OCI-LY3 (cell line): Measurements from ENCODE around the gene LTC4S.
"Not testable (repeated sequence)": the region's sequence is repeated elsewhere in the genome, so short reads cannot be mapped to it uniquely, and the experiment has no call there.

Experiments
- H2AFZ ChIP-seq: fragments of 200-600, 300-600 bp; shearing (Covaris generic); 2 replicates; pipeline ENCODE4 v1.6.0; 2014; ENCODE audit warnings: antibody characterized with exemption, low read depth, low read length
- H3K27ac ChIP-seq: fragments of 200-600, 300-600 bp; sonication (generic); 2 replicates; pipeline ENCODE4 v1.5.1; 2014; ENCODE audit warnings: mild to moderate bottlenecking, low read length, moderate library complexity, mixed read lengths
- H3K27me3 ChIP-seq: fragments of 200-600, 300-600 bp; sonication (generic); 2 replicates; pipeline ENCODE4 v1.6.1; 2014; ENCODE audit warnings: low read depth, low read length, mixed read lengths
- H3K36me3 ChIP-seq: fragments of 200-600, 300-600 bp; sonication (generic); replicated peaks from 2 replicates; pipeline ENCODE3; 2014; ENCODE audit warnings: low read depth, low read length, mixed read lengths
- H3K4me1 ChIP-seq: fragments of 300-600, 200-600 bp; sonication (generic); 2 replicates; pipeline ENCODE4 v1.6.1; 2014; ENCODE audit warnings: low read length, mixed read lengths
- H3K4me2 ChIP-seq: fragments of 200-600, 300-600 bp; sonication (generic); 2 replicates; pipeline ENCODE4 v1.6.1; 2014; ENCODE audit warnings: low read length, mixed read lengths
- H3K4me3 ChIP-seq: fragments of 300-600, 200-600 bp; sonication (generic); 2 replicates; pipeline ENCODE4 v1.5.1; 2014; ENCODE audit warnings: antibody characterized with exemption, mild to moderate bottlenecking, low read length, moderate library complexity
- H3K79me2 ChIP-seq: fragments of 300-600, 200-600 bp; shearing (Covaris generic); 2 replicates; pipeline ENCODE4 v1.6.1; 2014; ENCODE audit warnings: mild to moderate bottlenecking, low read length, mixed read lengths
- H3K9ac ChIP-seq: fragments of 300-600, 200-600 bp; shearing (Covaris generic); 2 replicates; pipeline ENCODE4 v1.6.0; 2014; ENCODE audit warnings: mild to moderate bottlenecking, low read length, moderate library complexity
- H3K9me3 ChIP-seq: fragments of 200-600, 300-600 bp; shearing (Covaris generic); 2 replicates; pipeline ENCODE4 v1.6.1; 2014; ENCODE audit warnings: low read length, mixed read lengths; ENCODE audit not compliant: insufficient read depth
- H4K20me1 ChIP-seq: fragments of 200-600, 300-600 bp; sonication (generic); 2 replicates; pipeline ENCODE4 v1.6.1; 2016; ENCODE audit warnings: low read length, mixed read lengths; ENCODE audit not compliant: insufficient read depth
- EZH2phosphoT487 ChIP-seq: fragments of 200-600 bp; shearing (Covaris generic); IDR thresholded peaks from 2 replicates; pipeline ENCODE4 v1.6.1; 2018; ENCODE audit warnings: antibody characterized with exemption, mixed run types, low read depth
- TF ChIP-seq, protein P1 (sequence below): fragments of 200-600, 300-600 bp; sonication (generic); IDR thresholded peaks from 2 replicates; pipeline ENCODE4 v1.5.1; 2014; ENCODE audit warnings: antibody characterized with exemption, low read length, low read depth

The LTC4S gene

DNA sequence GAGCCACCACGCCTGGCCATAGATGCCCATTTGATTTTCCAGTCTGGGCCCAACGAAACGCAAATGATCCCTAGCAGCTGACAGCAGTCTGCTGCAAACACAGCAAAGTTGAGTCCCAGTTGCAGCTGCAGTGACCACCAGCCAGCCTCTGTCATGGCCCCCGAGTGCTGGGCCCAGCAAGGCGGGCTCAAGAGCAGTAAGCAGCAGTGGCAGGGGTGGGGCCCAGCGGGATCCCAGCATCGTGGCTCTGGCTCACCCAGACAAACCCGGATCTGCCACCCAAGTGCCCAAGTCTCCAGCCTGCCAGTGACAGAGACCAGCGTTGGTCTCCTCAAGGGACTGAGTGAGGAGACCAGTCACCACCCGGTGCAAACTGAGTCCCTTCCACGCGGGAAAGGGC, 6.9 kb upstream of the LTC4S start:
- H3K9me3 ChIP-seq: no peaks in the 10 kb centered on the region
- no peaks in the 10 kb centered on the region for H4K20me1 ChIP-seq
- H3K4me1 ChIP-seq: no peaks in the 10 kb centered on the region
- H3K27me3 ChIP-seq: no peaks in the 10 kb centered on the region
- no peaks in the 10 kb centered on the region for H3K79me2 ChIP-seq
- H3K9ac ChIP-seq: no peak overlapping the region
- no peak overlapping the region for H3K27ac ChIP-seq
- H3K4me3 ChIP-seq: no peak overlapping the region
- no peak overlapping the region for H2AFZ ChIP-seq
- no peaks in the 10 kb centered on the region for H3K36me3 ChIP-seq
- TF ChIP-seq, protein P1, sequence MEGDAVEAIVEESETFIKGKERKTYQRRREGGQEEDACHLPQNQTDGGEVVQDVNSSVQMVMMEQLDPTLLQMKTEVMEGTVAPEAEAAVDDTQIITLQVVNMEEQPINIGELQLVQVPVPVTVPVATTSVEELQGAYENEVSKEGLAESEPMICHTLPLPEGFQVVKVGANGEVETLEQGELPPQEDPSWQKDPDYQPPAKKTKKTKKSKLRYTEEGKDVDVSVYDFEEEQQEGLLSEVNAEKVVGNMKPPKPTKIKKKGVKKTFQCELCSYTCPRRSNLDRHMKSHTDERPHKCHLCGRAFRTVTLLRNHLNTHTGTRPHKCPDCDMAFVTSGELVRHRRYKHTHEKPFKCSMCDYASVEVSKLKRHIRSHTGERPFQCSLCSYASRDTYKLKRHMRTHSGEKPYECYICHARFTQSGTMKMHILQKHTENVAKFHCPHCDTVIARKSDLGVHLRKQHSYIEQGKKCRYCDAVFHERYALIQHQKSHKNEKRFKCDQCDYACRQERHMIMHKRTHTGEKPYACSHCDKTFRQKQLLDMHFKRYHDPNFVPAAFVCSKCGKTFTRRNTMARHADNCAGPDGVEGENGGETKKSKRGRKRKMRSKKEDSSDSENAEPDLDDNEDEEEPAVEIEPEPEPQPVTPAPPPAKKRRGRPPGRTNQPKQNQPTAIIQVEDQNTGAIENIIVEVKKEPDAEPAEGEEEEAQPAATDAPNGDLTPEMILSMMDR: no peak
- TF ChIP-seq EZH2phosphoT487: no peak
- H3K4me2 ChIP-seq: no peak overlapping the region

DNA sequence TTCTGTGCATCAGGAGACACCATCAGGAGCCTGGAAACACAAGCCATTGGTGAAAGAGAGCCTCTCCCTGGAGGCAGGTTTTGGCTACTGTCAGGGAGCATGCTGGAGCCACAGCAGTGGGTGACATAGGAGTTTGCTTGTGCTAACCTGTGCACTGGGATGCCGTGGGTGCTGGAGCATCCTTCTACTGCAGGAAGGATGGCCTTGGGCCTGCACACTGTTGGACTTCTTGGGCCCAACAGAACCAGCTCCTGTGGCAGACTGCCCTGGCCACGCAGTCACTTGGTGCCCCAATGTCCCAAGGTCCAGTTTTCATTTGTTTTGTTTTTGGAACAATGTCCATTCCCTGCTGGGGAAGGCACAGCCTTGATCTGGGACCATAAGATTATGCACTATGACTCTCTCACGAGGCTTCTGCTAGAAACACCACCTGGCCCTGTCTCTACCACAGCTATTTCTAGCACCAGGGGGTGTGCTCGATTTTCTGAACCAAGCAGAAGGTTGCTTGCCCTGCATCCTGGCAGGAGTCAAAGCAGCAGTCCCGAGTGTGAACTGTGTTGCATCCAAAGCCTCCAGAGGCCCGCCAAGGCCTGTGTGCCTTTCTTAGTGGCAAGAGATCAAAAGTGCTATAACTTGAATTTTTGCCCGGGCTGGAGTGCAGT, 5.5 kb upstream of the LTC4S start:
- H3K9me3 ChIP-seq: no peaks in the 10 kb centered on the region
- H3K27me3 ChIP-seq: no peaks in the 10 kb centered on the region
- no peaks in the 10 kb centered on the region for H3K36me3 ChIP-seq
- no peak overlapping the region for H3K9ac ChIP-seq
- no peaks in the 10 kb centered on the region for H3K4me1 ChIP-seq
- H2AFZ ChIP-seq: no peak overlapping the region
- TF ChIP-seq EZH2phosphoT487: no peak
- TF ChIP-seq, protein P1: no peak
- no peaks in the 10 kb centered on the region for H3K79me2 ChIP-seq
- no peaks in the 10 kb centered on the region for H4K20me1 ChIP-seq
- H3K27ac ChIP-seq: no peak overlapping the region
- no peak overlapping the region for H3K4me3 ChIP-seq
- H3K4me2 ChIP-seq: no peak overlapping the region

DNA sequence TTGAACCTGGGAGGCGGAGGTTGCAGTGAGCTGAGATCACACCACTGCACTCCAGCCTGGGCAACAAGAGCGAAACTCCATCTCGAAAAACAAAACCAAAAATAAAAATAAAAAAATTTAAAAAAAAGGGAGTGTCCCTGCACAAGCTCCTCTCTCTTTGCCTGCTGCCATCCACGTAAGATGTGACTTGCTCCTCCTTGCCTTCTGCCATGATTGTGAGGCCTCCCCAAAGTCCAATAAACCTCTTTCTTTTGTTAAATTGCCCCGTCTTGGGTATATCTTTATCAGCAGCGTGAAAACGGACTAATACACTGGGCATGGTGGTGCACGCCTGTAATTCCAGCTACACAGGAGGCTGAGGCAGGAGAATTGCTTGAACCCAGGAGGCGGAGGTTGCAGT, 4.5 kb upstream of the LTC4S start:
- not testable (repeated sequence) for H3K27me3 ChIP-seq, H3K4me1 ChIP-seq, H3K27ac ChIP-seq, H3K36me3 ChIP-seq, H2AFZ ChIP-seq, H4K20me1 ChIP-seq, H3K79me2 ChIP-seq, H3K9me3 ChIP-seq, H3K4me3 ChIP-seq, H3K9ac ChIP-seq, H3K4me2 ChIP-seq

DNA sequence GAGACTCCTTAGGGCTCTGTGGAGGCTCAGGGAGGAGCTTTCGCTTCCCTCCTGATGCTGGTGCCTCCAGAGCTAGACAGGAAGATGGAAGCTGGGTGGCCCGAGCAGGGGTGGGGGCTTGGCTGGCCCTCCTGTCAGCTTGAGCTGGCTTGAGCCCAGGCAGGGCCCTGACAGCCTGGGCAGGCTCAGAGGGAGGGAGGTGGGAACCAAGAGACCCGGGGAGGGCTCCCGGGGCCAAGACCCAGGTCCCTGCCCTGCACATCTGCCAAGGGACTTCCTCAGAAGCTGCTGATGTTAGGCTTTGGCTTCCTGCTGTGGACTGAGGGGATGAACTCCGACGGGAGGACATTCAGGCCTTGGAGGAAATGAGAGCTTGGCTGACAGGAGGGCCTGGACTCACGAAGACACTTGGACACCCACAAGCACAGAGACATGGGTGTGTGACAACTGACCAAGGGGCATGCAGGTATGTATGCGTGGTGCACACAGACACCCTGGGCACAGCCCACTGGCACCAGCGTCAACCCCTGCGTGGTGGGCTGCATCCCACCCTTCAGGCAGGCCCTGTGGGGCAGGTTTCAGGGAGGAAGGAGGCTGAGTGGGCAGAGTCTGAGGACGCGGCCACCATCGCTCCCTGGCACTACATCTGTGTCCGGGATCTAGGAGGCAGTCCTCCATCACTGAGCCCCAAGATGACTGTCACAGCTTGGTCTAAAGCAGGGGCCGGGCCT, 1.7 kb upstream of the LTC4S start:
- no peak overlapping the region for H3K27ac ChIP-seq
- no peak overlapping the region for H3K4me3 ChIP-seq
- no peaks in the 10 kb centered on the region for H4K20me1 ChIP-seq
- H3K9me3 ChIP-seq: no peaks in the 10 kb centered on the region
- H3K4me2 ChIP-seq: no peak overlapping the region
- H2AFZ ChIP-seq: no peak overlapping the region
- no peaks in the 10 kb centered on the region for H3K27me3 ChIP-seq
- no peak overlapping the region for H3K9ac ChIP-seq
- no peaks in the 10 kb centered on the region for H3K36me3 ChIP-seq
- TF ChIP-seq, protein P1: no peak
- no peak for TF ChIP-seq EZH2phosphoT487
- peaks cover 14% of the 10 kb centered on the region for H3K4me1 ChIP-seq
- no peaks in the 10 kb centered on the region for H3K79me2 ChIP-seq
